Inflammatory macrophage treated with lipopolysaccharide for 4 hours (primary cell): ENCODE data around the gene ECI1.

Source experiments
- DNase-seq: peaks from one replicate; pipeline ENCODE4 v3.0.0-alpha.2; 2020

Gene ECI1

GRCh38 chr16:2233046-2233775 is 18.2 kb downstream of the ECI1 start:
- no peak for DNase-seq

- no peak for DNase-seq
These were observed 19.0 kb downstream of the ECI1 start for GRCh38 chr16:2232094-2232990.

GRCh38 chr16:2231016-2231931 is 20.1 kb downstream of the ECI1 start:
- DNase-seq: no peak

GRCh38 chr16:2230376-2230775 is 21.0 kb downstream of the ECI1 start:
- no peak for DNase-seq

- DNase-seq: no peak
These were observed 21.6 kb downstream of the ECI1 start for GRCh38 chr16:2229632-2230250.

GRCh38 chr16:2229091-2229490 is 22.3 kb downstream of the ECI1 start:
- no peak for DNase-seq

GRCh38 chr16:2228161-2228824 is 23.1 kb downstream of the ECI1 start:
- no peak for DNase-seq

- no peak for DNase-seq
These were observed 24.5 kb downstream of the ECI1 start for GRCh38 chr16:2226918-2227317.

GRCh38 chr16:2226245-2226793 is 25.1 kb downstream of the ECI1 start:
- no peak for DNase-seq

GRCh38 chr16:2223942-2224486 is 27.4 kb downstream of the ECI1 start:
- peak; percentile 46 for DNase-seq

GRCh38 chr16:2223221-2223941 is 28.0 kb downstream of the ECI1 start, which contains the start of gene E4F1:
Gene E4F1 (plus strand): TSS chr16:2223591. CDS start chr16:2223614, 23 bp downstream.
- DNase-seq: peak; percentile 100

GRCh38 chr16:2216330-2216729 is 35.1 kb downstream of the ECI1 start:
- no peak for DNase-seq

- DNase-seq: no peak
These were observed 36.7 kb downstream of the ECI1 start, which contains the start of gene PGP for GRCh38 chr16:2214719-2214968. Gene PGP (minus strand): TSS chr16:2214840. CDS start chr16:2214777, 63 bp downstream.

GRCh38 chr16:2213817-2214718 is 37.3 kb downstream of the ECI1 start:
- DNase-seq: no peak

- peak; percentile 46 for DNase-seq
These were observed 38.7 kb downstream of the ECI1 start for GRCh38 chr16:2212362-2213324.

GRCh38 chr16:2211923-2212347 is 39.5 kb downstream of the ECI1 start:
- no peak for DNase-seq

- DNase-seq: no peak
These were observed 40.7 kb downstream of the ECI1 start, which contains the start of gene BRICD5 for GRCh38 chr16:2210386-2211365. Gene BRICD5 (minus strand): TSS chr16:2210863. CDS start chr16:2210833, 30 bp downstream.
